ENCODE data around the gene ARVCF.

Gene ARVCF

GRCh38 chr22:19970479-19971275 lies 45.9 kb downstream of the ARVCF start:
- peak; percentile 13 for DNase-seq

GRCh38 chr22:19970031-19970478 lies 46.6 kb downstream of the ARVCF start:
- DNase-seq, result no peak

- no peak for DNase-seq
Measured at GRCh38 chr22:19969141-19969928, 47.3 kb downstream of the ARVCF start.

- no peak for DNase-seq
Measured at GRCh38 chr22:19968450-19968891, 48.2 kb downstream of the ARVCF start.

- DNase-seq, result no peak
Measured at GRCh38 chr22:19967850-19968449, 48.7 kb downstream of the ARVCF start.

GRCh38 chr22:19966908-19967750 lies 49.5 kb downstream of the ARVCF start:
- DNase-seq, result no peak

- peak; percentile 69 for DNase-seq
Measured at GRCh38 chr22:19965771-19966709, 50.6 kb downstream of the ARVCF start.

- DNase-seq, result no peak
Measured at GRCh38 chr22:19964701-19965386, 51.8 kb downstream of the ARVCF start.

- DNase-seq, result no peak
Measured at GRCh38 chr22:19963863-19964642, 52.6 kb downstream of the ARVCF start.

GRCh38 chr22:19962909-19963806 lies 53.5 kb downstream of the ARVCF start:
- DNase-seq, result no peak

GRCh38 chr22:19962246-19962908 lies 54.2 kb downstream of the ARVCF start:
- peak; percentile 60 for DNase-seq

GRCh38 chr22:19961868-19962245 lies 54.8 kb downstream of the ARVCF start:
- no peak for DNase-seq

- no peak for DNase-seq
Measured at GRCh38 chr22:19961201-19961580, 55.4 kb downstream of the ARVCF start.

GRCh38 chr22:19960491-19961200 lies 56.0 kb downstream of the ARVCF start:
- DNase-seq, result no peak

GRCh38 chr22:19959587-19960490 lies 56.8 kb downstream of the ARVCF start:
- no peak for DNase-seq

- no peak for DNase-seq
Measured at GRCh38 chr22:19959043-19959586, 57.5 kb downstream of the ARVCF start.

Data from NCI-H1105 (cell line).